DMS53 treated with DMSO at 0.1 percent for 48 hours (cell line): ENCODE results near the gene HELZ.
"Not testable (repeated sequence)": the region's sequence is repeated elsewhere in the genome, so short reads cannot be mapped to it uniquely, and the experiment has no call there.

ENCODE experiments used
- DNase-seq: peaks from one replicate; lab custom pipeline; 2025; ENCODE audit not compliant: unreplicated experiment; lab: John Stamatoyannopoulos, UW

HELZ gene

GRCh38 chr17:67245073-67245693 is at the start of gene HELZ:
Gene HELZ (minus strand): TSS chr17:67245196. CDS start chr17:67218804, 26,392 bp downstream.
- peak; percentile 62 for DNase-seq

GRCh38 chr17:67293251-67294203 is 48.5 kb upstream of the HELZ start:
- DNase-seq = peak; percentile 78

GRCh38 chr17:67290711-67291291 is 45.8 kb upstream of the HELZ start:
- no peak for DNase-seq

- DNase-seq = no peak
Observed at GRCh38 chr17:67290244-67290643, 45.2 kb upstream of the HELZ start.

GRCh38 chr17:67289181-67289876 is 44.3 kb upstream of the HELZ start:
- no peak for DNase-seq

- DNase-seq = not testable (repeated sequence)
Observed at GRCh38 chr17:67286826-67287225, 41.8 kb upstream of the HELZ start.

GRCh38 chr17:67285360-67285759 is 40.4 kb upstream of the HELZ start:
- no peak for DNase-seq

GRCh38 chr17:67283731-67284516 is 38.9 kb upstream of the HELZ start:
- no peak for DNase-seq

- no peak for DNase-seq
Observed at GRCh38 chr17:67281743-67282142, 36.7 kb upstream of the HELZ start.

- no peak for DNase-seq
Observed at GRCh38 chr17:67281053-67281452, 36.1 kb upstream of the HELZ start.

GRCh38 chr17:67280279-67280678 is 35.3 kb upstream of the HELZ start:
- no peak for DNase-seq

- DNase-seq = no peak
Observed at GRCh38 chr17:67279115-67279514, 34.1 kb upstream of the HELZ start.

- no peak for DNase-seq
Observed at GRCh38 chr17:67278363-67278762, 33.4 kb upstream of the HELZ start.

- peak; percentile 19 for DNase-seq
Observed at GRCh38 chr17:67276075-67276474, 31.1 kb upstream of the HELZ start.

GRCh38 chr17:67274466-67274865 is 29.5 kb upstream of the HELZ start:
- DNase-seq = no peak

GRCh38 chr17:67273900-67274299 is 28.9 kb upstream of the HELZ start:
- no peak for DNase-seq

GRCh38 chr17:67272312-67273047 is 27.5 kb upstream of the HELZ start:
- no peak for DNase-seq

GRCh38 chr17:67271187-67271586 is 26.2 kb upstream of the HELZ start:
- not testable (repeated sequence) for DNase-seq

- DNase-seq = no peak
Observed at GRCh38 chr17:67270416-67270815, 25.4 kb upstream of the HELZ start.

- DNase-seq = no peak
Observed at GRCh38 chr17:67266496-67266895, 21.5 kb upstream of the HELZ start.
